BE2C (cell line): ENCODE measurements around the gene OTOS.

Experiments
- DNase-seq: peaks from one replicate; pipeline ENCODE4 v3.0.0-alpha.2; 2020
- H3K27me3 ChIP-seq: fragments of 250-450 bp; sonication (Bioruptor Pico); 2 replicates; pipeline ENCODE4 v1.5.1; 2020; ENCODE audit warnings: mild to moderate bottlenecking
- H3K36me3 ChIP-seq: fragments of 250-450 bp; sonication (Bioruptor Pico); 2 replicates; pipeline ENCODE4 v1.5.1; 2020; ENCODE audit warnings: mild to moderate bottlenecking
- H3K4me1 ChIP-seq: fragments of 250-450 bp; sonication (Bioruptor Pico); 2 replicates; pipeline ENCODE4 v1.5.1; 2020
- H3K4me3 ChIP-seq: 2 replicates; pipeline ENCODE4 v1.5.1; 2011; ENCODE audit warnings: low read depth, low read length
- H3K9me3 ChIP-seq: fragments of 250-450 bp; sonication (Bioruptor Pico); 2 replicates; pipeline ENCODE4 v1.5.1; 2020
- TF ChIP-seq, protein P1 (sequence below): IDR thresholded peaks from 2 replicates; pipeline ENCODE4 v1.5.1; 2012; ENCODE audit warnings: mild to moderate bottlenecking, low read depth, low read length

OTOS gene

DNA sequence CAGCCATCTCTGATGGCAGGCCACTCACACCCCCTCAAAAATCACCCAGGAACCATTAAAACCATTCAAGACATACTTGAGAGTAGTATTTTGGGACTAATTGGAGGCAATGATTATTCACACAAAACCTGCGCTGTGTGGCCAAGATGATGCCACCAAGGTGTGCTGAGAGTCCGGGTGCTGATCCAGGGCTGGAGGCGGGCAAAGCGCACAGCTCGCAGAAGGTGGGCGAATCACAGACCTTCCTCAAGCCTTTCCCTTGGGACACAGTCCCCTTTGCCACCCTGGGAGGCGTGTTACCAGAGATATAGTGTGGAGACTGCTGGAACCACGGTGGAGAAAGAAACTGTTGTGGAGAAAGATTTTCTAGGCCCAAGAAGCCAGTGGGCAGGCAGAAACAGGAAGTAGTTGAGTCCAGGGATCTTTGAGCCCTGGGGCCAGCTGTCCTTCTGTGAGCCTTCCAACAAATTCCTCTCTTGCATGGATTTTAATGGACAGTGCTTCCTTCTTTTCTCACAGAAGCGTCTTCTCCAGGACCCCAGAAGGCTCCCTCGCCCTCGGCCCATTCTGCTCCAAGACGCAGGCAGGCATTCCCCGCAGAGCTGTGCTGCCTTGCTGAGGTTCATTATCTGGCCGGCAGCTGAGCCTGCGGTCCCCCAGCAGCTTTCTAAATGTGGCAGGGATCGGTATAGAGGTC is 12.4 kb downstream of the OTOS start:
- peaks cover 50% of the 10 kb centered on the region for H3K36me3 ChIP-seq
- no peaks in the 10 kb centered on the region for H3K4me1 ChIP-seq
- H3K4me3 ChIP-seq, result no peak overlapping the region
- H3K27me3 ChIP-seq, result no peaks in the 10 kb centered on the region
- no peak for DNase-seq
- TF ChIP-seq, protein P1, sequence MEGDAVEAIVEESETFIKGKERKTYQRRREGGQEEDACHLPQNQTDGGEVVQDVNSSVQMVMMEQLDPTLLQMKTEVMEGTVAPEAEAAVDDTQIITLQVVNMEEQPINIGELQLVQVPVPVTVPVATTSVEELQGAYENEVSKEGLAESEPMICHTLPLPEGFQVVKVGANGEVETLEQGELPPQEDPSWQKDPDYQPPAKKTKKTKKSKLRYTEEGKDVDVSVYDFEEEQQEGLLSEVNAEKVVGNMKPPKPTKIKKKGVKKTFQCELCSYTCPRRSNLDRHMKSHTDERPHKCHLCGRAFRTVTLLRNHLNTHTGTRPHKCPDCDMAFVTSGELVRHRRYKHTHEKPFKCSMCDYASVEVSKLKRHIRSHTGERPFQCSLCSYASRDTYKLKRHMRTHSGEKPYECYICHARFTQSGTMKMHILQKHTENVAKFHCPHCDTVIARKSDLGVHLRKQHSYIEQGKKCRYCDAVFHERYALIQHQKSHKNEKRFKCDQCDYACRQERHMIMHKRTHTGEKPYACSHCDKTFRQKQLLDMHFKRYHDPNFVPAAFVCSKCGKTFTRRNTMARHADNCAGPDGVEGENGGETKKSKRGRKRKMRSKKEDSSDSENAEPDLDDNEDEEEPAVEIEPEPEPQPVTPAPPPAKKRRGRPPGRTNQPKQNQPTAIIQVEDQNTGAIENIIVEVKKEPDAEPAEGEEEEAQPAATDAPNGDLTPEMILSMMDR, result no peak
- H3K9me3 ChIP-seq, result no peaks in the 10 kb centered on the region

DNA sequence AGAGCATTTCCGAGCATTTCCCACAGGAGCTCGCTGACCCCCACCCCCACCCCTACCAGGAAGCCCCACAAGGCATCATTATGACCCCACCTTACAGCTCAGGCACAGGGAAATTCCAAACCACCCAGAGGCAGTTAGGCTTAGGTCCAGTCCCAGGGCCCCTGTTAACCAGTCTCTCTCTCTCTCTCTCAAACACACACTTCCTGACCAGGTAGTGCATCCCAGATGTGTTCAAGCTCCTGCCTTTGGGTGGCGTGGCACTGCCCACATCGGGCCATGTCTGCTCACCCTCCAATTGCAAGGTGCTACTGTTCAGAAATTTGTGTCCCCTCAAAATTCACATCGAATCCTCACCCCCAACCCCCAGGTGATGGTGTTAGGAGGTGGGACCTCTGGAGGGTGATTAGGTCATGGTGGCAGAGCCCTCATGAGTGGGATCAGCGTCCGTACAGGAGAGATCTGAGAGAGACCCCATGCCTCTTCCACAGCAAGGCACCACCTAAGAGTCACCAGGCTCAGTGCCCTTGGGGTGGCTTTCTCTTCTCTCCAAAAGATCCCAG is 13.2 kb downstream of the OTOS start:
- Histone ChIP-seq H3K9me3 (no peaks in the 10 kb centered on the region), H3K36me3 (peaks cover 43% of the 10 kb centered on the region), H3K4me1 (no peaks in the 10 kb centered on the region), H3K4me3 (no peak overlapping the region), H3K27me3 (no peaks in the 10 kb centered on the region)
- DNase-seq, result no peak
- TF ChIP-seq, protein P1, result no peak

DNA sequence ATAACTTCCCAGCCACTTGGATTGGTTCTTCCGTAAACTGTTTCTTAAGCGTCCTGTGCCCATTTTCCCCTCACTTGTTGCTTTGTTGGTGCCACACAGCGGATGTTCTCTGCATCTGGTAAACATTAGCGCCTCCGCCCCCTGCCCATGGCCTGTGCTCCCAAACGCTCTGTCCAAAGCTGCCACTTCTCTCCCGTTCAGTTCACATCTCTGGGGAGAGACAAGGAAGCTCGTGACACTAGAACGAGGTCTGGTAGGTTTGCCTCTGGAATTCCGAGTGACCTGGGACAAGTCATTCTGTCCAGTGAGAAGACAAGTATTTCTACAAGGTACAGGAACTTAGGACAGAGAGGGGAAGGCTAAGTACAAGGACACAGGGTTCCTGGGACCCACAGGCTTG is 13.7 kb downstream of the OTOS start:
- Histone ChIP-seq H3K4me1 (no peaks in the 10 kb centered on the region), H3K36me3 (peaks cover 37% of the 10 kb centered on the region), H3K9me3 (no peaks in the 10 kb centered on the region), H3K27me3 (no peaks in the 10 kb centered on the region; the same call in 1 of the 2 replicates), H3K4me3 (no peak overlapping the region)
- no peak for DNase-seq
- TF ChIP-seq, protein P1, result no peak

DNA sequence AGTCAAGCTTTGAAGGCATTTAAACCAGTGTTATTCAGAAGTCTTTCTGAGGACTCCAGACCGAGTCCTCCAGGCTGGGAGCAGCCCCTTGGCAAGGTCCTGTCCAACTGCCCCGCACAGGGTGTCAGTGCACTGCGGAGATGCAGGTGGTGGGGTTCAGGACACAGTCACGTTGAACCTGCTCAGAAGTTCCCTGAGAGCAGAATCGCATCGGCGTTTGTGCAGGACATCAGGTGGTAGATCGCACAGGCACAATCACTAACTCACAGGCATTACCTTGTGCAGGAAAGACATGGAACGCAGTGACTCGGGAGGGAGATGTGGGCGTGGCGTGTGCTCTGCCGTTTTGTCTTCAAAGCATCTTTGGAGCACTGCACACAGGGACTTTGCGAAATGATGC is 14.7 kb downstream of the OTOS start:
- Histone ChIP-seq H3K27me3 (peaks cover 4% of the 10 kb centered on the region), H3K4me1 (no peaks in the 10 kb centered on the region), H3K36me3 (peaks cover 27% of the 10 kb centered on the region), H3K9me3 (no peaks in the 10 kb centered on the region), H3K4me3 (no peak overlapping the region)
- DNase-seq, result no peak
- TF ChIP-seq, protein P1, result no peak

DNA sequence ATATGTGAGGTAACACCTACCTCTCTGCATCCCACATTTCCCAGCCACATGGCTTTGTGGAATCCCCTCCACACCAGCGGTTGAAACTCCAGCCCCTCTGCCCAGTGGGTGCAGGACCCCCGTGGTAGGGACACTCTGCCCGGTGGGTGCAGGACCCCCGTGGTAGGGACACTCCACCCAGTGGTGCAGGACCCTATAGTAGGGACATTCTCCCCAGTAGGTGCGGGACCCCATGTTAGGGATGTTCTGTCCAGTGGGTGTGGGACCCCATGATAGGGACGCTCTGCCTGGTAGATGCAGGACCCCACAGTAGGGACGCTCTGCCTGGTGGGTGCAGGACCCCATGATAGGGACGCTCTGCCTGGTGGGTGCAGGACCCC is 15.8 kb downstream of the OTOS start:
- H3K4me1 ChIP-seq, result no peaks in the 10 kb centered on the region
- peaks cover 16% of the 10 kb centered on the region for H3K36me3 ChIP-seq
- TF ChIP-seq, protein P1, result no peak
- H3K4me3 ChIP-seq, result no peak overlapping the region
- DNase-seq, result no peak
- peaks cover 8% of the 10 kb centered on the region for H3K27me3 ChIP-seq
- H3K9me3 ChIP-seq, result no peaks in the 10 kb centered on the region

DNA sequence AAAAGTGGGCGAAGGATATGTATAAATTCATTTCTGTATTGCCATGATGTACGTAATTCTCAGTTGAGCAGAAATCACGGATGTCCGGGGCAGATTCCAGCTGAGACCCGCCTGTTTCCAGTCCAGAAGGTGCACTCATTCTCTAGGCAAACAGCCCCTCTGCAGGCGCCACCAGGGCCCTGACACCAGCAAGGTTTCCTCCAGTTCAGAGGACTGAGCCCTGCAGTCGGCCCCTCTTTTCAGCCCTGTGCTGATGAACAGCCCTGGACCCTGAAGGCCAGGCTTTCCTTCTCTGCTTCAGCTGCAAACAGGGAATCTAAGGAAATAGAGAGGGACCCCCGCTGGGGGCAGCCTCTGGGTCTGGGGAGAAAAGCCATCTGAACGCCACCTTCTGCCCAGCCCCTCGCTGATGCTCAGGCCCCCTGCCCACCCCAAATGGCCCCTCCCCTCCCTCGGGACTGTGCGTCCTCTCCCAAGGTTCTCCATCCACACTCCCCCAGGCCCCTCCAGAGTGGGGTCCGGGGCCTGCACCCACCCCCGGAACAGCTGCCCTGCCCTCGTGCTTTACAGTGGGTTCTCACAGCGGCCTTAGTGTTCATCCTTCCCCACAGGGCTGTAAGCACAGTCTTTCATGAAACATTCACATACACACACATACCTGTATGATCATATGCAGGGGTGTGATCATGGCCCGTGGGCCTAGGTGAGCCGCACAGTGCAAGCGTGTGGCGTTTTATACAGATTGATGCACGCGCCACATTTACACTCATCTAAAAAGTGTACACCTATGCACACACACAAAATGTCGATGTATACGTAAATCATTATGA is 16.4 kb downstream of the OTOS start:
- H3K4me3 ChIP-seq, result no peak overlapping the region

More for the DNA sequence above, 16.4 kb downstream of the OTOS start:
- DNase-seq, result no peak
- H3K36me3 ChIP-seq, result peaks cover 12% of the 10 kb centered on the region; the same call in 1 of the 2 replicates
- no peaks in the 10 kb centered on the region for H3K9me3 ChIP-seq
- TF ChIP-seq, protein P1, result no peak
- H3K27me3 ChIP-seq, result peaks cover 13% of the 10 kb centered on the region
- no peaks in the 10 kb centered on the region for H3K4me1 ChIP-seq
